ENCODE data around the gene GADL1.

Gene GADL1

GRCh38 chr3:30680789-30681648 is 213.4 kb downstream of the GADL1 start:
- Mint-ChIP-seq H3K4me1 (peaks cover 57% of the 10 kb centered on the region), H3K4me3 (no peak overlapping the region), H3K9me3 (no peaks in the 10 kb centered on the region), H3K36me3 (ENCODE audit: low read depth) (peaks cover 42% of the 10 kb centered on the region), H3K27me3 (ENCODE audit: low read depth, poor library complexity) (no peaks in the 10 kb centered on the region), H3K27ac (peak overlapping the region; percentile 66)
- TF ChIP-seq, protein P1, sequence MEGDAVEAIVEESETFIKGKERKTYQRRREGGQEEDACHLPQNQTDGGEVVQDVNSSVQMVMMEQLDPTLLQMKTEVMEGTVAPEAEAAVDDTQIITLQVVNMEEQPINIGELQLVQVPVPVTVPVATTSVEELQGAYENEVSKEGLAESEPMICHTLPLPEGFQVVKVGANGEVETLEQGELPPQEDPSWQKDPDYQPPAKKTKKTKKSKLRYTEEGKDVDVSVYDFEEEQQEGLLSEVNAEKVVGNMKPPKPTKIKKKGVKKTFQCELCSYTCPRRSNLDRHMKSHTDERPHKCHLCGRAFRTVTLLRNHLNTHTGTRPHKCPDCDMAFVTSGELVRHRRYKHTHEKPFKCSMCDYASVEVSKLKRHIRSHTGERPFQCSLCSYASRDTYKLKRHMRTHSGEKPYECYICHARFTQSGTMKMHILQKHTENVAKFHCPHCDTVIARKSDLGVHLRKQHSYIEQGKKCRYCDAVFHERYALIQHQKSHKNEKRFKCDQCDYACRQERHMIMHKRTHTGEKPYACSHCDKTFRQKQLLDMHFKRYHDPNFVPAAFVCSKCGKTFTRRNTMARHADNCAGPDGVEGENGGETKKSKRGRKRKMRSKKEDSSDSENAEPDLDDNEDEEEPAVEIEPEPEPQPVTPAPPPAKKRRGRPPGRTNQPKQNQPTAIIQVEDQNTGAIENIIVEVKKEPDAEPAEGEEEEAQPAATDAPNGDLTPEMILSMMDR (IDR thresholded peaks at IDR 0.05): no peak
- no peak for DNase-seq

DNA sequence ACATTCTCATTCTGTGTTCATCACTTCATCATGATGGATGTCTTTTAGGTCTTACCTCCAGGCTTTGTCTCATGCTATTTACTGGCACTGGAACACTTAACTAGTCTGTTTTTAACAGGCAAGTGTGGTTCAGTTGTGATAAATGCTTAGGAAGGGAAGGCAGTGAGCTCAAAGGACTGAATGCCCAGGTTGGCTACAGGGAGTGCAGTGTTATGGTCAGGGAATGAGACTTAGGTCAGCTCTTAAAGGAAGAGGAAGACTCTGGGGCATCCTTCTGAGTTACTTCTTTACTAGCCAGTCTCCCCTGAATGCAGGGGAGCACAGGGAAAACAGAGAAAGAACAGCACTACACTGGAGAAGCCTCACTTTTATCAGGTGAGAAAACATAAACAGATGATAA is 215.4 kb downstream of the GADL1 start:
- TF ChIP-seq, protein P1 (IDR thresholded peaks at IDR 0.05): no peak
- Mint-ChIP-seq H3K27me3 (ENCODE audit: low read depth, poor library complexity) (no peaks in the 10 kb centered on the region), H3K36me3 (ENCODE audit: low read depth) (peaks cover 53% of the 10 kb centered on the region), H3K9me3 (no peaks in the 10 kb centered on the region), H3K27ac (peak overlapping the region; percentile 15), H3K4me3 (no peak overlapping the region), H3K4me1 (peaks cover 47% of the 10 kb centered on the region)
- no peak for DNase-seq

- no peak for DNase-seq
- no peaks in the 10 kb centered on the region for H3K9me3 Mint-ChIP-seq
- TF ChIP-seq, protein P1 (IDR thresholded peaks at IDR 0.05): no peak
- H3K27ac Mint-ChIP-seq: peak overlapping the region; percentile 14
- peaks cover 61% of the 10 kb centered on the region for H3K36me3 Mint-ChIP-seq (ENCODE audit: low read depth)
- H3K4me1 Mint-ChIP-seq: peaks cover 44% of the 10 kb centered on the region
- no peak overlapping the region for H3K4me3 Mint-ChIP-seq
- H3K27me3 Mint-ChIP-seq (ENCODE audit: low read depth, poor library complexity): no peaks in the 10 kb centered on the region
These were observed 217.1 kb downstream of the GADL1 start for GRCh38 chr3:30677347-30677685.

DNA sequence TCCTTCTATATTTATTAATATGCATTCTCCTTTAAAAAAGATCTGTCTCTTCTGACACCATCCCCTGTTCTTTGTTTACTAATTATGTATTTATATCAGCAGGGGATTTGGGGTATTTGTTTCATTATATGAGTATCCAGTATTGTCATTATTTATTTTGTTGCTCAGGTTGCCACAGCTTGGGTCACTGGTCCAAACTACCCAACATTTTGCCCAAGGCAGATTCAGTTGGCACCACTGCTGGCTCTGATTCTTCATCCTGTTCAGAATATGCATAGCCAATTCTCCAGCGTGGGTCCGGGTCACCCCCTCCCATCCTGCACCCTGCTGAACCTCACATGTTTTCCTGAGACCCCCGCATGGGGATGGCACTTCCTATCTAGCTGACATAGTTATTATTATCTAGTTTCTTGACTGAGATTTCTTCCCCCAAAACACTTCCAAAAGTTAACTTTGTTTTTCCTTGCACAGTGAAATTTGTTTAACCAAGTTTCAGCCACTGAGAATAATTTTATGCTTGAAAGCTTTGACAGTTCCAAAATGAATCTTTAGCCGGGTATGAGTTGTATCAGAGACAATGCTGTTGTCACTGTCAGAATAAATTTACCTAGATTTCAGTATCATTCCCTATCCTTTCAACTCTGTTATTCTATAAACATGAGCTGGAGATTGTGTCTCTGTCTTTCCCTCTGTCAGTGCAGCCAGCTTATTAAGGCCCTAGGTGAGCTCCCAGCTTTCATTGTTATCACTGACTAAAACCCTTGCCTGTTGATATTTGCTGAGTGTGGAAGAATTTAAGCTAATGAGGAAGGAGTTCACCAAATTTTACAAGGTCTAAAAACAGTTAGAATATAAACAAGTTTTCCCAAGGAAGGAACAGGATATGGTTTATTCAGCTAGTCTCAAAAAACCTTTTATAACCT is 217.8 kb downstream of the GADL1 start:
- TF ChIP-seq, protein P1 (IDR thresholded peaks at IDR 0.05): no peak
- Mint-ChIP-seq H3K4me3 (no peak overlapping the region), H3K27me3 (ENCODE audit: low read depth, poor library complexity) (no peaks in the 10 kb centered on the region), H3K36me3 (ENCODE audit: low read depth) (peaks cover 68% of the 10 kb centered on the region), H3K4me1 (peaks cover 40% of the 10 kb centered on the region), H3K27ac (peak overlapping the region; percentile 14), H3K9me3 (no peaks in the 10 kb centered on the region)
- no peak for DNase-seq

Data from nephron progenitor cell (in vitro differentiated cells).